ENCODE measurements around the gene ABHD12.

Gene ABHD12

GRCh38 chr20:25291432-25292133, 99.1 kb downstream of the ABHD12 start:
- DNase-seq (ENCODE audit: low read depth), result no peak
- H3K4me3 ChIP-seq (ENCODE audit: control insufficient read depth, low read depth, low read length), result no peak overlapping the region
- TF ChIP-seq CTCF (conservative IDR thresholded peaks at IDR 0.05; ENCODE audit: control insufficient read depth, insufficient read depth, low read depth, low read length), result no peak

GRCh38 chr20:25290646-25291431, 99.8 kb downstream of the ABHD12 start:
- H3K4me3 ChIP-seq (ENCODE audit: control insufficient read depth, low read depth, low read length), result no peak overlapping the region
- DNase-seq (ENCODE audit: low read depth), result no peak
- no peak for TF ChIP-seq CTCF (conservative IDR thresholded peaks at IDR 0.05; ENCODE audit: control insufficient read depth, insufficient read depth, low read depth, low read length)

GRCh38 chr20:25289886-25290597, 100.6 kb downstream of the ABHD12 start:
- no peak for DNase-seq (ENCODE audit: low read depth)
- TF ChIP-seq CTCF (conservative IDR thresholded peaks at IDR 0.05; ENCODE audit: control insufficient read depth, insufficient read depth, low read depth, low read length), result no peak
- H3K4me3 ChIP-seq (ENCODE audit: control insufficient read depth, low read depth, low read length), result no peak overlapping the region

GRCh38 chr20:25288291-25289181, 102.1 kb downstream of the ABHD12 start:
- DNase-seq (ENCODE audit: low read depth), result no peak
- no peak overlapping the region for H3K4me3 ChIP-seq (ENCODE audit: control insufficient read depth, low read depth, low read length)
- no peak for TF ChIP-seq CTCF (conservative IDR thresholded peaks at IDR 0.05; ENCODE audit: control insufficient read depth, insufficient read depth, low read depth, low read length)

GRCh38 chr20:25287631-25288290, 102.9 kb downstream of the ABHD12 start:
- no peak overlapping the region for H3K4me3 ChIP-seq (ENCODE audit: control insufficient read depth, low read depth, low read length)
- TF ChIP-seq CTCF (conservative IDR thresholded peaks at IDR 0.05; ENCODE audit: control insufficient read depth, insufficient read depth, low read depth, low read length), result no peak
- no peak for DNase-seq (ENCODE audit: low read depth)

Data from fibroblast of mammary gland (primary cell).